HG03442 (cell line): Measurements from ENCODE around the gene ABHD18.
"Not testable (repeated sequence)": the region's sequence is repeated elsewhere in the genome, so short reads cannot be mapped to it uniquely, and the experiment has no call there.

Experiments used
- ATAC-seq: cut with Tn5 transposase; IDR thresholded peaks from one replicate; pipeline ENCODE4 v1.9.1; 2021; ENCODE audit warnings: mild to moderate bottlenecking, moderate library complexity; ENCODE audit not compliant: unreplicated experiment

The ABHD18 gene

DNA sequence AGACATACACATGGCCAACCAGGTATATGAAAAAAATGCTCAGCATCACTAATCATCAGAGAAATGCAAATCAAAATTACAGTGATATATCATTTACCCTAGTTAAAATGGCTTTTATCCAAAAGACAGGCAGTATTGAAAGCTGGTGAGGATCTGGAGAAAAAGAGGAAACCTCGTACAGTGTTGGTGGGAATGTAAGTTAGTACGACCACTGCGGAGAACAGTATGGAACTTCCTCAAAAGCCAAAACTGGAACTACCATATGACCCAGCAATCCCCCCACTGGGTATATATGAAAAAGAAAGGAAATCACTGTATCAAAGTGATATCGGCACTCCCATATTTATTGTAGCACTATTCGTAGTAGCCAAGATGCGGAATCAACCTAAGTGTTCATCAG lies 23.4 kb downstream of the ABHD18 start:
- ATAC-seq, result no peak

- ATAC-seq, result no peak
Measured at GRCh38 chr4:127993151-127993550, 27.9 kb downstream of the ABHD18 start.

DNA sequence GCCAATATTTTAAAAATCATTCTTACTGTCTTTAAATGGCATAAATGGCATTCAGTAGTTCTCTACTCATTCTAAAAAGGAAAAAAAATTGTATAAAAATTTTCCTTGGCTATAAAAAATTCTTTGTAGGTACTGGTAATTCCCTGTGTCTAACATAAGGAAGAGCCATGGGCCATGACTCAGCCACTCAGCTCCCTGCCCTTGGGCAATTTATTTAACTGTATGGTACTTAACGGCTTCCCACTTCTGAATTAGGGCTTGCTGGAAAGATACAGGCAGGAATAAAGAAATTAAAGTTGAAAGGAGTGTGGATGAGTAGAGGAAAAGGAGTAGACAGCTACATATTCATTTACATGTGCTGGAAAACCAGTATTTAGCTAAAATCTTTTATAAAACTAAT lies 30.6 kb downstream of the ABHD18 start:
- no peak for ATAC-seq

- not testable (repeated sequence) for ATAC-seq
Measured at GRCh38 chr4:127996521-127996920, 31.3 kb downstream of the ABHD18 start.

DNA sequence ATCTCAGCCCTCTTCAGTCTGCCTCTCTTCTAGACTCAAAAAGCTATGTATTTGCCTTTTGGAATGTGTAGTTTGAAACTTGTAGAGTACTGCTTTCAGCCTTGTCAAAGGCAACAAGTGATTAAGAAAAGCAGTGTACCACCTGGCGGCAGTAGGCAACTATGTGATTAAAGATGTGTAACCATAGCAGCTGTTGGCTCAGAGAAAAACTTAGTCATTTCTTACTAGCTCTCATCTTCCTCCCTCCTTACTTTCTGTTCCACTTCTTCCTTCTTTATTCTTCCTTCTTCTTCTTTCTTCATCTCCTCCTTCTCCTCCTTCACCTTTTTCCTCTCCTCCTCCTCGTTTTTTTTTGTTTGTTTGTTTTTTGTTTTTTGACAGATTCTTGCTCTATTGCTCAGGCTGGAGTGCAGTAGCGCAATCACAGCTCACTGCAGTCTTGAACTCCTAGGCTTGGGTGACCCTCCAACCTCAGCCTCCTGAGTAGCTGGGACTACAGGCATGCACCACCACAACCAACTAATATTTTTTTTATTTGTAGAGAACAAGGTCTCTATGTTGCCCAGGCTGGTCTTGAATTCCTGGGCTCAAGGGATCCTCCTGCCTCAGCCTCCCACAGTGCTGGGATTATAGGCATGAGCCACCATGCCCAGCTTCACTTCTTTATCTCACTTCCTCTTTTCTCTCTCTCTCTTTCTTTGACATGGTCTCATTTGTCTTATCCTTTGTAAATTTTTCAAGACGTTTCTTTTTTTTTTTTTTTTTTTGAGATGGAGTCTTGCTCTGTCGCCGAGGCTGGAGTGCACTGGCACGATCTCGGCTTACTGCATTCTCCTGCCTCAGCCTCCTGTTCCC lies 32.6 kb downstream of the ABHD18 start:
- ATAC-seq, result peak; percentile 99

- no peak for ATAC-seq
Measured at GRCh38 chr4:128006592-128006991, 41.4 kb downstream of the ABHD18 start.

DNA sequence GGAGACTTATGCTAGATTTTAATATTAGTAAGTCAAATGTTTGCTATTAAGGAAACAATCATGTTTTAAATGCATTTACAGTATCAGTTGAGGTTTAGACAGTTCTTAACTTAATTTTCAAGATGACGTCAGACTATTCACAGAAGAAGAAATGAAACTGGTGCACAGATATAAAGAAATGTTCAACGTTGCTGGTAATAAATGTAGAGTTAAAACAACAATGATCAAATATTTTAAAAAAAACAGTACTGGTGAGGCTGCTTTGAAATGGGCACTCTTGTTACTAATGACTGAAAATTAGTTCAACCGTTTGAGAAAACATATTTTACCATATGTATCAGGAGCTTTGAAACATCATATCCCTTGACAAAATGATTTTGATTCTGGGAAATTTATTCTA lies 44.2 kb downstream of the ABHD18 start:
- no peak for ATAC-seq

DNA sequence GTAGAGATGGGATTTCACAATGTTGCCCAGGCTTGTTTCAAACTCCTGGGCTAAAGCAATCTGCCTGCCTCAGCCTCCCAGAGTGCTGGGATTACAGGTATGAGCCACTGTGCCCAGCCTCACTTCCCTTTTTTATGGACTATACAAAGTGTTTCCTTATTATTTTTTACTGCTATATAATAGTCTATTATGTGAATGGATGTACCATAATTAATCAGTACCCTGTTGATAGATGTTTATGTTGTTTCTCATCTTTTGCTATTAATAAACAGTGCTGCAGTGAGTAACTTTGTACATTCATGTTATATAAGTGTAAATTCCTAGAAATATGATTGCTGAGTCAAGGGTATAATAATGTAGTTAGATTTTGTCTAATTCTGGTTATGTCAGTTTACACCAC lies 60.1 kb downstream of the ABHD18 start:
- no peak for ATAC-seq

- no peak for ATAC-seq
Measured at GRCh38 chr4:128029907-128030306, 64.7 kb downstream of the ABHD18 start.

GRCh38 chr4:128031756-128032384 lies 66.7 kb downstream of the ABHD18 start:
- ATAC-seq, result no peak

DNA sequence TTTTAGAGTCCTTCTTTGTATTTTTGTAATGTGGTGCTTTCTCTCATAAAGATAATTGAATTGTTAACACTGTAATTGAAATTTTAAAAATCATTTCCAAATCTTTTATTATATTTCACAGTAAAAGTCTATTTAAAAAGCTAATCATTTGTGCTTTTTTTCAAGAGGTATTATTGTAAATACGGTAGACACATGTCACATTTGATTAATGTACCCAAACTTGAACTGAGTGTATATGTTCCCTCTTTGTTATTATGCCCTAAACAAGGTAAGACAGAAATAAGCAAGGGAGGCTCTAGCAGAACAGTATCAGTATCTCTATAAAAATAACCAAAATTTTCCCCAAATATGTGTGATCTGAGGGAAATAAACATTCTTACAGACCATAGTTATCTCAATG lies 74.4 kb downstream of the ABHD18 start:
- ATAC-seq, result no peak

DNA sequence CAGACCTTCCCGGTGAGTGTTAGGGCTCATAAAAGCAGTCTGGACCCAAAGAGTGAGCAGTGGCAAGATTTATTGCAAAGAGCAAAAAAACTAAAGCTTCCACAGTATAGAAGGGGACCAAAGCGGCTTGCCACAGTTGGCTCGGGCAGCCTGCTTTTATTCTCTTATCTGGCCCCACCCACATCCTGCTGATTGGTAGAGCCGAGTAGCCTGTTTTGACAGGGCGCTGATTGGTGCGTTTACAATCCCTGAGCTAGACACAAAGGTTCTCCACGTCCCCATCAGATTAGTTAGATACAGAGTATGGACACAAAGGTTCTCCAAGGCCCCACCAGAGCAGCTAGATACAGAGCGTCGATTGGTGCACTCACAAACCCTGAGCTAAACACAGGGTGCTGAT lies 81.8 kb downstream of the ABHD18 start:
- not testable (repeated sequence) for ATAC-seq

GRCh38 chr4:128047514-128047913 lies 82.3 kb downstream of the ABHD18 start:
- not testable (repeated sequence) for ATAC-seq

DNA sequence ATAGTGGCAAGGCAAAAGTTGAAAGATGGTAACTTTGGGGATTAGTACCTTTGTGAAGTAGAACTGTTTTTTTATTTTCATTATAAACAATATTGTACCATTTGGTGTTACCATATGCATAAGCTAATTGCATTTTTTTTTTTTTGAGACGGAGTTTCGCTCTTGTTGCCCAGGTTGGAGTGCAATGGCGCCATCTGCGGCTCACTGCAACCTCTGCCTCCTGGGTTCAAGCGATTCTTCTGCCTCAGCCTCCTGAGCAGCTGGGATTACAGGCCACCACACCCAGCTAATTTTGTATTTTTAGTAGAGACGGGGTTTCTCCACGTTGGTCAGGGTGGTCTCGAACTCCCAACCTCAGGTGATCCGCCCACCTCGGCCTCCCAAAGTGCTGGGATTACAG lies 86.0 kb downstream of the ABHD18 start:
- ATAC-seq, result not testable (repeated sequence)

DNA sequence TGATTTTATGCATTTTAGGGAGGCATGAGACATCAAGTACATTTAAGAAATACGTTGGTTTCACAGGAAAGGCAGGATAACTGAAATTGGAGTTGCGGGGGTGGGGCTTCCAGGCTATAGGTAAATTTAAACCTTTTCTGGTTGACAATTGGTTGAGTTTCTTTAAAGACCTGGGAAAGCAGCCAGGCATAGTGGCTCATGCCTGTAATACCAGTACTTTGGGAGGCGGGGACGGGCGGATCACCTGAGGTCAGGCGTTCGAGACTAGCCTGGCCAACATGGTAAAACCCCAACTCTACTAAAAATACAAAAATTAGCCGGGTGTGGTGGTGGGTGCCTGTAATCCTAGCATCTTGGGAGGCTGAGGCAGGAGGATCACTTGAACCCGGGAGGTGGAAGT lies 89.7 kb downstream of the ABHD18 start:
- not testable (repeated sequence) for ATAC-seq

DNA sequence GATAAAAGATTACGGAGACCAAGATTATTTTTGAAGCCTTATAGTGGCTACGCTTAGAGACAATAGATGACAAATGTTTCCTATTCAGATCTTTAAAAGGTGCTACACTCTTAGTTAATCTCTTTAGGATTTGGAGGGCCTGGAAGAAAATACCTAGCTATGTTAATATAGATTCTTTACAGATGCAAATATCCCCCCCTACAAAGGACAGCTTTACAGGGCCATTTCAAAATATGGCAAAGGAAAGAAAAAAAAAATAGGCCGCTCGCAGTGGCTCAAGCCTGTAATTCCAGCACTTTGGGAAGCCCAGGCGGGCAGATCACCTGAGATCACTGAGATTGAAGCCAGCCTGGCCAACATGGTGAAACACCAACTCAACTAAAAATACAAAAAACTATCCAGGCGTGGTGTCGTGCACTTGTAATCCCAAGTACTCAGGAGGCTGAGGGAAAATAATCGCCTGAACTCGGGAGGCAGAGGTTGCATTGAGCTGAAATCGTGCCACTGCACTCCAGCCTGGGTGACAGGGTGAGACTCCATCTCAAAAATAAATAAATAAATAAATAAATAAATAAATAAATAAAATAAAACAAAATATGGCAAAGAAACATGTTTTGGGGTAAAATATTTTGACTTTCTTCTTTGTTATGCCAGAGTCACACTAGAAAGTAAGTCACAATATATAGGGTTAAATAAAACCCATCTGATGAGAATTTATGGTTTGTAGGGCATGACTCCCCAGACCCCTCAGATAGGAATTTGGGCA lies 90.4 kb downstream of the ABHD18 start:
- ATAC-seq, result not testable (repeated sequence)

DNA sequence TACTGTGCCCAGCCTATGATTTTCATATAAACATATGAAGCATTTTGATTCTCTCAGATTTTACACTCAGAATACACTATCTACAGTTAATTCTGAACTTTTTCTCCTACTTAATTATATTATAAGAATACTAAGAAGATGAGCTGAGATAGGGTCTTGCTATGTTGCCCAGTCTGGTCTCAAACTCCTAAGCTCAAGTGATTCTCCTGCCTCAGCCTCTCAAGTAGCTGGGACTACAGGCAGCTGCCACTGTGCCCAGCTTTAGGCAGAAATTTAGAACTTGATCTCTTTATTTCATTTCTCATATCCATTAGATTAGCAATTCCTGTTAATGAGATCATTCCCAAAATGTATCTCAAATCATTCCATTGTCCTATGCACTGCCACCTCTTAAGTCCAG lies 91.2 kb downstream of the ABHD18 start:
- no peak for ATAC-seq

DNA sequence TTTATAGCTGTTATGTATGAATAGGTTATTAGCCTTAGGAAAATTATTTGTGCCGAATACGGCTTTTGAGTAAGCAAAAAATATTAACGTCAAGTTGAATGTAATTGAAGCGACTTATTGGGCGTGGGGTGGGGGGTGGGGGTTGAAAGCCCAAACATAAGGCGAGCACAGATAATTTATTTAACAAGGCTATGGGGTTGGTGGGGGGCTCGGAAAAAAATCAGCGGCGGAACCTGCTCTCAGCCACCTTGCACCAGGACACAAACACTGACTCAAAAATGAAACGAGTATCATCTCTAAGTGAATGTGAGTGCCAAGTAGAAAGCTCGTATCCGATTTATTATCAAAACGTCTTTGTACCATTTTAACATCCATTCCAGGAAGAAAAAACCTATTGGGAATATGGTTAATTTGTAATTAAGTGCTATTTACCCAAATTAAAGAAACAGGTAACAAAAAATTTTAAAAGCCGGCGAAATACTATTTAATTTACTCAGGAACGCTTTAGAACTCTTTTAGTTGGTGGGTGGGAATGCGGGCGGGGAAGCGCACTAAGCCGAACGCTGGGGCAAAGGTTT lies 95.0 kb downstream of the ABHD18 start:
- ATAC-seq, result no peak

- peak; percentile 84 for ATAC-seq
Measured at GRCh38 chr4:128060699-128061565, 95.7 kb downstream of the ABHD18 start, which contains the start of gene LARP1B. Gene LARP1B (plus strand): TSS chr4:128061312. CDS start chr4:128074952, 13,640 bp downstream.
